ENCODE measurements around the gene ANKEF1. TPM values are rescaled to one million over a fixed set of nuclear protein-coding genes. Genes with fewer than 3 reads are reported as not detected.

ANKEF1 gene
- total RNA-seq, 1 experiment from 2014 or later = 8.3 TPM

- no peak overlapping the region for H3K4me3 Mint-ChIP-seq
- H3K4ac ChIP-seq (ENCODE audit: low read depth, low read length) = no peak overlapping the region
- H4K91ac ChIP-seq (ENCODE audit: insufficient read length, low read depth, low read length) = no peak overlapping the region
- 0 out of 3 replicates have a peak, but pooled peaks have one; percentile 24 for TF ChIP-seq CTCF (conservative IDR thresholded peaks at IDR 0.05)
- H3K4me2 ChIP-seq (ENCODE audit: insufficient read depth, insufficient read length, low read length) = no peak overlapping the region
- H3K27me3 ChIP-seq (ENCODE audit: insufficient read depth, low read length) = no peaks in the 10 kb centered on the region
- no CpG with 5 or more reads among the region's 5 CpGs for WGBS (ENCODE audit: extremely low coverage, insufficient read length, low lambda C conversion rate)
- H4K8ac ChIP-seq (replicated peaks; ENCODE audit: insufficient read length, low read depth, low read length) = no peak overlapping the region
- no peak overlapping the region for H3K9ac ChIP-seq (ENCODE audit: extremely low read depth, insufficient read length, low read length)
- H3K9me3 Mint-ChIP-seq = peaks cover 7 to 13% of the 10 kb centered on the region in 2 experiments; a peak in 4 of 5 replicates
- H2BK20ac ChIP-seq (ENCODE audit: low read depth, low read length, poor library complexity, severe bottlenecking) = no peak overlapping the region
- no peaks in the 10 kb centered on the region for H3K23me2 ChIP-seq (ENCODE audit: insufficient read length, low read depth, low read length, poor library complexity, severe bottlenecking)
- H4K20me1 ChIP-seq (ENCODE audit: control insufficient read depth, insufficient read depth, insufficient read length) = no peaks in the 10 kb centered on the region
- no peaks in the 10 kb centered on the region for H3K9me3 ChIP-seq (ENCODE audit: control insufficient read depth, low read depth, low read length)
- H3K4me1 ChIP-seq (ENCODE audit: insufficient read depth, low read length) = peaks cover 2% of the 10 kb centered on the region; the same call in 1 of the 2 replicates
- H2BK5ac ChIP-seq (ENCODE audit: insufficient read length, low read length) = no peak overlapping the region
- no peak overlapping the region for H3K56ac ChIP-seq (ENCODE audit: insufficient read length, low read depth, low read length)
- H2AK5ac ChIP-seq (ENCODE audit: insufficient read length, low read length) = no peak overlapping the region
- no peak for DNase-seq
- H3K79me2 ChIP-seq (ENCODE audit: insufficient read depth, low read length) = no peaks in the 10 kb centered on the region
- H2AFZ ChIP-seq (ENCODE audit: low read length) = no peak overlapping the region
- H3K36me3 Mint-ChIP-seq (ENCODE audit: insufficient read depth in 1 of 3, low read depth in 3 of 3) = peaks cover 0 to 13% (median 10%) of the 10 kb centered on the region in 3 experiments; a peak in 5 of 7 replicates
- peak overlapping the region; percentile 22 to 73 (median 59); a peak in 3 of 7 replicates for H3K27ac Mint-ChIP-seq
- H3K27ac ChIP-seq (ENCODE audit: insufficient read length, low read depth, low read length) = no peak overlapping the region
- no peak overlapping the region for H4K5ac ChIP-seq (ENCODE audit: insufficient read length, low read depth, low read length)
- H3T11ph ChIP-seq (ENCODE audit: low read length) = no peak overlapping the region
- no peak overlapping the region for H2BK15ac ChIP-seq (ENCODE audit: low read depth, low read length)
- peaks cover 23 to 26% of the 10 kb centered on the region in 2 experiments for H3K4me1 Mint-ChIP-seq
- H3K27me3 Mint-ChIP-seq (ENCODE audit: low read depth) = no peaks in the 10 kb centered on the region
- no peak overlapping the region for H3K18ac ChIP-seq (ENCODE audit: insufficient read length, low read depth, low read length)
- H3K23ac ChIP-seq (ENCODE audit: insufficient read length, low read depth, low read length) = no peak overlapping the region
- H3K14ac ChIP-seq (ENCODE audit: insufficient read depth, low read length) = no peak overlapping the region
- H3K79me1 ChIP-seq (ENCODE audit: insufficient read depth, low read depth, low read length, poor library complexity, severe bottlenecking) = no peaks in the 10 kb centered on the region
- no peak overlapping the region for H2BK120ac ChIP-seq (ENCODE audit: low read depth, low read length, poor library complexity, severe bottlenecking)
- H2BK12ac ChIP-seq (ENCODE audit: insufficient read length, low read depth, low read length) = no peak overlapping the region
Observed at GRCh38 chr20:10094566-10095173, 59.9 kb downstream of the ANKEF1 start.

All from H9 (cell line).